Measurements from ENCODE around the gene YTHDC2. TPM values are rescaled to one million over a fixed set of nuclear protein-coding genes. Genes with fewer than 3 reads are reported as not detected.

YTHDC2 gene
- total and polyA plus RNA-seq, 2 of the 13 experiments (the other 11 are each of a cell fraction or from before 2014, with no cell fraction given) = 6.7 to 17.8 TPM

DNA sequence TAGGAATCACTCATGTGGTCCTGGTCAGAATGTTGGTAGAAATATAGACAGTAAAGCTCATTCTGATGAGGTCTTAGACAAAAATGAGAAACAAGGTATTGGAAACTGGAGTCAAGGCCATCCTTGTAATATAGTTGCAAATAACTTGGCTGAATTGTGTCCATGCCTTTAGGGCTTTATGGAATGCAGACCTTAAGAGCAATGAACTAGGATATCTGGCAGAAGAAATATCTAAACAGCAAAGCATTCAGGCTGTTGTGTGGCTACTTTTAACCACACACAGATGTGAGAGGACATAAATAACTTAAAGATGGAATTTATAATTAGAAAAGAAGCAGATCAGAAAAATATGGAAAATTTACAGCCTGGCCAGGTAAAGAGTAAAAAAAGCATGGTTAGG lies 128.2 kb downstream of the YTHDC2 start (continued):
- TF ChIP-seq KDM5B (CRISPR knock-in tag; IDR thresholded peaks at IDR 0.05; ENCODE audit: borderline replicate concordance) (no peak), NFIB (CRISPR knock-in tag; IDR thresholded peaks at IDR 0.05; ENCODE audit: borderline replicate concordance) (no peak), ZNF124 (CRISPR knock-in tag; IDR thresholded peaks at IDR 0.05) (no peak), MAF1 (CRISPR knock-in tag; IDR thresholded peaks at IDR 0.05; ENCODE audit: borderline replicate concordance) (no peak), ZNF776 (CRISPR knock-in tag; IDR thresholded peaks at IDR 0.05) (no peak), PAWR (CRISPR knock-in tag; IDR thresholded peaks at IDR 0.05; ENCODE audit: borderline replicate concordance) (no peak), ZNF12 (CRISPR knock-in tag; IDR thresholded peaks at IDR 0.05) (no peak)
- TF ChIP-seq, protein P1, sequence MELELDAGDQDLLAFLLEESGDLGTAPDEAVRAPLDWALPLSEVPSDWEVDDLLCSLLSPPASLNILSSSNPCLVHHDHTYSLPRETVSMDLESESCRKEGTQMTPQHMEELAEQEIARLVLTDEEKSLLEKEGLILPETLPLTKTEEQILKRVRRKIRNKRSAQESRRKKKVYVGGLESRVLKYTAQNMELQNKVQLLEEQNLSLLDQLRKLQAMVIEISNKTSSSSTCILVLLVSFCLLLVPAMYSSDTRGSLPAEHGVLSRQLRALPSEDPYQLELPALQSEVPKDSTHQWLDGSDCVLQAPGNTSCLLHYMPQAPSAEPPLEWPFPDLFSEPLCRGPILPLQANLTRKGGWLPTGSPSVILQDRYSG (CRISPR knock-in tag; IDR thresholded peaks at IDR 0.05) = no peak
- TF ChIP-seq, protein P2, sequence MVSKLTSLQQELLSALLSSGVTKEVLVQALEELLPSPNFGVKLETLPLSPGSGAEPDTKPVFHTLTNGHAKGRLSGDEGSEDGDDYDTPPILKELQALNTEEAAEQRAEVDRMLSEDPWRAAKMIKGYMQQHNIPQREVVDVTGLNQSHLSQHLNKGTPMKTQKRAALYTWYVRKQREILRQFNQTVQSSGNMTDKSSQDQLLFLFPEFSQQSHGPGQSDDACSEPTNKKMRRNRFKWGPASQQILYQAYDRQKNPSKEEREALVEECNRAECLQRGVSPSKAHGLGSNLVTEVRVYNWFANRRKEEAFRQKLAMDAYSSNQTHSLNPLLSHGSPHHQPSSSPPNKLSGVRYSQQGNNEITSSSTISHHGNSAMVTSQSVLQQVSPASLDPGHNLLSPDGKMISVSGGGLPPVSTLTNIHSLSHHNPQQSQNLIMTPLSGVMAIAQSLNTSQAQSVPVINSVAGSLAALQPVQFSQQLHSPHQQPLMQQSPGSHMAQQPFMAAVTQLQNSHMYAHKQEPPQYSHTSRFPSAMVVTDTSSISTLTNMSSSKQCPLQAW (CRISPR knock-in tag; IDR thresholded peaks at IDR 0.05) = no peak

Small RNA genes lying within 50 kb of the gene (small RNA-seq; reads per million reads assigned to genes)
- gene RNU4ATAC13P (ENCODE audit: insufficient read depth in 2 of 3, insufficient read length in 3 of 3, low read depth in 2 of 3, low replicate concordance in 1 of 3) = 0 reads per million in 3 experiments

Other genes with a start within 250 kb of the YTHDC2 start
- gene TSSK1B, start 78.7 kb upstream of the YTHDC2 start, total RNA-seq (2016; rRNA removed; fragmentation: Illumina TruSeq; extraction: Trizol) = not detected in 2 replicates
- not detected in 2 replicates for gene TSSK1B, start 78.7 kb upstream of the YTHDC2 start, polyA plus RNA-seq (2011; rRNA removed)
- 2.4 and 3.0 TPM in 2 replicates for gene MCC, start 25.2 kb upstream of the YTHDC2 start, total RNA-seq (2016; rRNA removed; fragmentation: Illumina TruSeq; extraction: Trizol)
- 0.55 and 1.0 TPM in 2 replicates for gene MCC, start 25.2 kb upstream of the YTHDC2 start, polyA plus RNA-seq (2011; rRNA removed)

Data from HepG2 (cell line).